Endothelial cell of umbilical vein (primary cell): ENCODE data around the gene KCMF1. TPM values are rescaled to one million over a fixed set of nuclear protein-coding genes. Genes with fewer than 3 reads are reported as not detected.

Source experiments
- BruUV-seq: library from RNA; stranded (reverse); fragments of 400-500 nt; replicated peaks from 2 replicates; lab custom pipeline; 2021; lab: Mats Ljungman, UMichigan
- CTCF ChIA-PET: fragments of 300-600, 350-600 bp; sonication (Branson Sonifier 250); formaldehyde crosslinking; loops from one replicate; lab custom pipeline; 2021; ENCODE audit warnings: antibody characterized with exemption, inconsistent platforms; lab: Charles Lee
- POLR2A ChIA-PET: fragments of 300-600, 350-600 bp; sonication (Branson Sonifier 250); formaldehyde crosslinking; loops from one replicate; lab custom pipeline; 2021; ENCODE audit warnings: antibody characterized with exemption, inconsistent platforms; lab: Charles Lee
- DNase-seq: peaks from one replicate; pipeline ENCODE4 v3.0.0-alpha.2; 2011; ENCODE audit warnings: low read depth, low spot score
- FAIRE-seq: peaks from 2 replicates; lab custom pipeline; 2011; peaks lifted over from hg19 to GRCh38; lab: Jason Lieb, UNC
- H2AFZ ChIP-seq: 2 replicates; pipeline ENCODE4 v1.6.0; 2012; ENCODE audit warnings: low read depth, low read length, control low read depth, inconsistent platforms
- H3K27ac ChIP-seq: 2 replicates; pipeline ENCODE4 v1.5.1; 2011; ENCODE audit warnings: low read depth, mild to moderate bottlenecking, control low read depth, low read length, moderate library complexity; ENCODE audit not compliant: insufficient read depth
- H3K27me3 ChIP-seq, 2 experiments: 2 replicates each; pipeline versions ENCODE4 v1.6.0 to v1.6.1; 2011; ENCODE audit warnings: low read length in 2 of 2, mixed read lengths in 1 of 2; ENCODE audit not compliant: control insufficient read depth in 2 of 2, insufficient read depth in 2 of 2
- H3K36me3 ChIP-seq, 2 experiments: 2 replicates in 1 of 2; 3 replicates in 1 of 2; pipeline ENCODE4 v1.5.1; 2011; ENCODE audit warnings: low read length in 2 of 2, mild to moderate bottlenecking in 1 of 2, moderate library complexity in 1 of 2; ENCODE audit not compliant: control insufficient read depth in 2 of 2, insufficient read depth in 2 of 2; ENCODE audit errors: extremely low read depth in 1 of 2
- H3K4me1 ChIP-seq: 3 replicates; pipeline ENCODE4 v1.5.1; 2011; ENCODE audit warnings: mild to moderate bottlenecking, low read length; ENCODE audit not compliant: control insufficient read depth, insufficient read depth; ENCODE audit errors: extremely low read depth
- H3K4me2 ChIP-seq: 2 replicates; pipeline ENCODE4 v1.6.1; 2011; ENCODE audit warnings: low read length, control low read depth, mixed read lengths; ENCODE audit not compliant: insufficient read depth
- H3K4me3 ChIP-seq, 3 experiments: fragments of 200-600 bp in 1 of 3; sonication (generic), shearing (Covaris generic) in 1 of 3; replicated peaks in 1 of 3; 2 replicates each; pipeline ENCODE4 v1.5.1; 2011 to 2016; ENCODE audit warnings: control low read depth in 3 of 3, low read length in 3 of 3, mild to moderate bottlenecking in 2 of 3, inconsistent platforms in 1 of 3, low read depth in 1 of 3, moderate library complexity in 1 of 3; ENCODE audit not compliant: insufficient read depth in 1 of 3
- H3K79me2 ChIP-seq: 2 replicates; pipeline ENCODE4 v1.6.0; 2012; ENCODE audit warnings: low read length, inconsistent platforms; ENCODE audit not compliant: control insufficient read depth, insufficient read depth
- H3K9ac ChIP-seq: replicated peaks from 2 replicates; pipeline ENCODE3; 2011; ENCODE audit warnings: low read length, control low read depth; ENCODE audit not compliant: insufficient read depth; ENCODE audit errors: extremely low read depth
- H3K9me1 ChIP-seq: replicated peaks from 3 replicates; pipeline ENCODE4 v1.6.0; 2011; ENCODE audit warnings: mild to moderate bottlenecking, low read length; ENCODE audit not compliant: control insufficient read depth, insufficient read depth; ENCODE audit errors: extremely low read depth
- H3K9me3 ChIP-seq: replicated peaks from 2 replicates; pipeline ENCODE4 v1.5.1; 2012; ENCODE audit warnings: low read length, inconsistent platforms; ENCODE audit not compliant: control insufficient read depth, insufficient read depth
- H4K20me1 ChIP-seq: replicated peaks from 2 replicates; pipeline ENCODE3; 2011; ENCODE audit warnings: mild to moderate bottlenecking, low read length; ENCODE audit not compliant: control insufficient read depth, insufficient read depth; ENCODE audit errors: extremely low read depth
- EZH2 ChIP-seq: IDR thresholded peaks from 2 replicates; pipeline ENCODE4 v1.6.1; 2012; ENCODE audit warnings: borderline replicate concordance, low read depth, mild to moderate bottlenecking, moderate library complexity, low read length, inconsistent platforms; ENCODE audit not compliant: severe bottlenecking
- JUN ChIP-seq: IDR thresholded peaks from 2 replicates; pipeline ENCODE4 v1.6.1; 2011; ENCODE audit warnings: borderline replicate concordance, low read depth; ENCODE audit not compliant: insufficient read length, insufficient read depth
- MYC ChIP-seq: IDR thresholded peaks from one replicate; pipeline ENCODE4 v1.6.1; 2011; ENCODE audit warnings: mild to moderate bottlenecking, low read depth, low read length
- POLR2A ChIP-seq: IDR thresholded peaks from 2 replicates; pipeline ENCODE4 v1.6.1; 2012; ENCODE audit warnings: low read depth, mild to moderate bottlenecking, control low read depth, low read length
- dilution Hi-C: fragments of 300-500 bp; cut with MboI; formaldehyde crosslinking; loops from one replicate; pipeline ENCODE4 v1.15.0; 2019; ENCODE audit warnings: low sequenced_read_pairs; ENCODE audit not compliant: extremely low pct_ligation_motif_present
- intact Hi-C: fragments of 100-400 bp; cut with micrococcal nuclease; formaldehyde crosslinking; loops from one replicate; pipeline ENCODE4 v1.10.0; 2022
- polyA plus RNA-seq, 4 experiments: library from polyadenylated mRNA; depleted of rRNA in 3 of 4; stranded (reverse) in 3 of 4; unstranded in 1 of 4; fragments of >200 nt; gene quantifications; 2 replicates each; pipeline versions ENCODE4 v1.2.1 to v1.2.3, GENCODE V29; 2011 to 2012; ENCODE audit warnings: missing spikeins in 1 of 4
- total RNA-seq: library from RNA; stranded (reverse); gene quantifications from 2 replicates; pipeline ENCODE4 v1.2.3, GENCODE V29; 2021
- TF ChIP-seq, protein P1 (sequence below), 2 donors: IDR thresholded peaks; 1 replicate in 1 of 2; 2 replicates in 1 of 2; pipeline ENCODE4 v1.5.1; 2011; ENCODE audit warnings: low read length in 2 of 2, mild to moderate bottlenecking in 2 of 2, moderate library complexity in 2 of 2, control low read depth in 1 of 2, inconsistent platforms in 1 of 2, low read depth in 1 of 2; ENCODE audit not compliant: insufficient read depth in 1 of 2; ENCODE audit errors: extremely low read depth in 1 of 2

Gene KCMF1
- total and polyA plus RNA-seq, 2 donors (not counting 3 experiments of a cell fraction or from before 2014, with no cell fraction given) = 49.3 to 78.4 TPM

DNA sequence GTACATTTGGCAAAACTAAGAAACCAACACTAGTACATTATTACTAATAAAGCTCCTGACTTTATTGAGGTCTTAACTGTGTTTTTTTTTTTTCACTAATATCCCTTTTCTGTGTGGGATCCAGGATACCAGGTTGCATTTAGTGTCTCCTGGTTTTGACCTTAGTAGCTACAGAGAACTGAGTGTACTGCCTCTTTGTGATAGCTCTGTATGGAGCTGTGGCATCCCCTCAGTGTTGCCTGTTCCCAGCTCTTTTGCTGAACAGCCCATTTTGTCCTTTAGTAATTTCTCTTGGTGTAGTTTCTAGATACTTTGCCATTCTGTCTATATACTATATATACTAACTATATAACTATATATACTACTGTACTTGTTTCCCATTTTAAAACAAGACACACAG, 31.6 kb downstream of the KCMF1 start:
- intact Hi-C loops = no loop called here
- Histone ChIP-seq H2AFZ (no peak overlapping the region), H3K79me2 (peaks cover 92% of the 10 kb centered on the region), H3K4me2 (no peak overlapping the region), H3K27ac (no peak overlapping the region), H3K9ac (no peak overlapping the region), H3K36me3 (no peaks in the 10 kb centered on the region), H3K4me3 (no peak overlapping the region), H3K9me1 (no peaks in the 10 kb centered on the region), H3K4me1 (peaks cover 8% of the 10 kb centered on the region), H4K20me1 (peaks cover 3% of the 10 kb centered on the region), H3K27me3 (no peaks in the 10 kb centered on the region), H3K9me3 (no peaks in the 10 kb centered on the region)
- ChIA-PET POLR2A (no interaction called here), CTCF (interaction anchor here (2.0 to 3.4 kb wide), 3 partner anchors 14 to 77 kb away, joined by 6 to 13 read pairs (median 10); no protein-coding TSS in a partner anchor)
- DNase-seq = no peak
- no peak for FAIRE-seq
- no TSS peak for BruUV-seq
- TF ChIP-seq, protein P1, sequence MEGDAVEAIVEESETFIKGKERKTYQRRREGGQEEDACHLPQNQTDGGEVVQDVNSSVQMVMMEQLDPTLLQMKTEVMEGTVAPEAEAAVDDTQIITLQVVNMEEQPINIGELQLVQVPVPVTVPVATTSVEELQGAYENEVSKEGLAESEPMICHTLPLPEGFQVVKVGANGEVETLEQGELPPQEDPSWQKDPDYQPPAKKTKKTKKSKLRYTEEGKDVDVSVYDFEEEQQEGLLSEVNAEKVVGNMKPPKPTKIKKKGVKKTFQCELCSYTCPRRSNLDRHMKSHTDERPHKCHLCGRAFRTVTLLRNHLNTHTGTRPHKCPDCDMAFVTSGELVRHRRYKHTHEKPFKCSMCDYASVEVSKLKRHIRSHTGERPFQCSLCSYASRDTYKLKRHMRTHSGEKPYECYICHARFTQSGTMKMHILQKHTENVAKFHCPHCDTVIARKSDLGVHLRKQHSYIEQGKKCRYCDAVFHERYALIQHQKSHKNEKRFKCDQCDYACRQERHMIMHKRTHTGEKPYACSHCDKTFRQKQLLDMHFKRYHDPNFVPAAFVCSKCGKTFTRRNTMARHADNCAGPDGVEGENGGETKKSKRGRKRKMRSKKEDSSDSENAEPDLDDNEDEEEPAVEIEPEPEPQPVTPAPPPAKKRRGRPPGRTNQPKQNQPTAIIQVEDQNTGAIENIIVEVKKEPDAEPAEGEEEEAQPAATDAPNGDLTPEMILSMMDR (IDR thresholded peaks at IDR 0.05; ENCODE audit: extremely low read depth in 1 of 2, insufficient read depth in 1 of 2, low read depth in 1 of 2, low read length in 2 of 2) = no peak
- TF ChIP-seq POLR2A (no peak), EZH2 (no peak), JUN (no peak), MYC (no peak)
- dilution Hi-C loops = no loop called here

DNA sequence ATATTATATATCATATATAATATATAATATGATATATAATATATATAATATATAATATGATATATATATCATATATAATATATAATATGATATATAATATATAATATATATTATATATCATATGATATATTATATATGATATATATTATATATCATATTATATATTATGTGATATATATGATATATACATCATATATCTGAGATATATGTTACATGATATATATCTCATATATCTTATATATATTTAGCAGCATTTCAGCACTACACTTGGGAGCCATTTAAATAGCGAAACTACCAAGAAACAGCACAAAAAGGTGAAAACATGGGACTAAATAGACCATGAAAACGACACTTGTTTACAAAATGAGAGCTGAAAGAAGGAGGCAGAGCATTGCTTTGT, 37.3 kb downstream of the KCMF1 start:
- POLR2A ChIA-PET = no interaction called here
- intact Hi-C loops = no loop called here

More for the DNA sequence above, 37.3 kb downstream of the KCMF1 start:
- no TSS peak for BruUV-seq
- peaks cover 88% of the 10 kb centered on the region for H3K79me2 ChIP-seq
- H3K4me3 ChIP-seq = no peak overlapping the region
- no peak overlapping the region for H3K9ac ChIP-seq
- no peaks in the 10 kb centered on the region for H3K9me1 ChIP-seq
- TF ChIP-seq MYC = no peak
- CTCF ChIA-PET = interaction anchor here (1.2 kb wide), 1 partner anchor 9 kb away, joined by 3 read pairs; no protein-coding TSS in a partner anchor
- no peaks in the 10 kb centered on the region for H3K9me3 ChIP-seq
- H3K36me3 ChIP-seq = no peaks in the 10 kb centered on the region
- H3K27me3 ChIP-seq = no peaks in the 10 kb centered on the region
- FAIRE-seq = no peak
- H3K27ac ChIP-seq = no peak overlapping the region
- H3K4me1 ChIP-seq = peaks cover 10% of the 10 kb centered on the region
- peaks cover 15% of the 10 kb centered on the region for H4K20me1 ChIP-seq
- dilution Hi-C loops = no loop called here
- H3K4me2 ChIP-seq = no peak overlapping the region
- no peak overlapping the region for H2AFZ ChIP-seq
- DNase-seq = no peak
